Stimulated activated CD4-positive, alpha-beta T cell treated with anti-CD3 and anti-CD28 coated beads, Interleukin-12 subunit alpha, Interleukin-12 subunit beta, amount 100 ng/mL, for 4 hours (primary cell): ENCODE results near the gene SFXN5.
"Not testable (repeated sequence)": the region's sequence is repeated elsewhere in the genome, so short reads cannot be mapped to it uniquely, and the experiment has no call there.

ENCODE experiments used
- DNase-seq: peaks from one replicate; pipeline ENCODE4 v3.0.0-alpha.2; 2020

SFXN5 gene

GRCh38 chr2:73076701-73077423 is 5.3 kb upstream of the SFXN5 start:
- no peak for DNase-seq

DNA sequence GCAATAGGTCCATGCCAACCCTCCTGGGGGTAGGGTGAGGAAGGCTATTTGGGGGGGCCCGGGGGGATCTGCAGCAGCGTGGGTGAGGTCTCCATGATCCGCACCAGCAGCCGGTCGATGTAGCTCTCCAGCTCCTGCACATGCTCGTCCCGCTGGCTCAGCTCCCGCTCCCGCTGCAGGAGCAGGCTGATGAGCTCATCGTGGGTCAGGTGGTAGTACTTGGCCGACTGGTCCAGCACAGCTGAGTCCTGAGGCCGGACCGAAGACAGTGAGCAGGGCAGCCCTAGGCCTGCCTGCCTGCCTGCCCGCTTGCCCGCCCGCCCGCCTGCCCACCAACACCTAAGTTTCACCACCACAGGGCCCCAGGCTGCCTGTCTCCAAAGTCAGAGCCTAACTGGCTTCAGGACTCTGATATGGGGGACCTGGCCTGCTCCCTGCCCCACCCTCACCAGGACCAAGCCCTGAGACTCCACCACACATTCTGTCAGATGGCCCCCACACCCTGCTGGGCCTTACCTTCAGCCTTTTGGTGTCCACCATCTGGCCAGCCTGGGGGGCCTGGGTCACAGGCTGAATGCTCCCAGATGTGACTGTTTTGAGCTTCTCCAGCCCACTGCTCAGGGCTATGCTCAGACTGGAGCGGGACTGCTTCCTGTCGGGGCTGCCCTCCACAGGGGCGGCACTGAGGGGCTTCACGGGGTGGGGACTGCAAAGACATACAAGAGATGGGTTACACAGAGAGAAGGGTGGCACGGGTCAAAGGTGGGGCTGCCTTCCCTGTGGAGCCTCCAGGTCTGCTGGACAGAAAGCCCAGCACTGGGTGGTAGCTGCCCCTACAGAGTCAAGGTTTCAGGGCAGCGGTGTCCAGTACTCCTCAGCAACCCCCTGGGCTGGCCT is 4.2 kb upstream of the SFXN5 start:
- DNase-seq, result no peak

- no peak for DNase-seq
Observed at GRCh38 chr2:73074110-73075069, 2.9 kb upstream of the SFXN5 start.

GRCh38 chr2:73072416-73072815 is 904 bp upstream of the SFXN5 start:
- no peak for DNase-seq

GRCh38 chr2:73072129-73072395 is 550 bp upstream of the SFXN5 start:
- no peak for DNase-seq

DNA sequence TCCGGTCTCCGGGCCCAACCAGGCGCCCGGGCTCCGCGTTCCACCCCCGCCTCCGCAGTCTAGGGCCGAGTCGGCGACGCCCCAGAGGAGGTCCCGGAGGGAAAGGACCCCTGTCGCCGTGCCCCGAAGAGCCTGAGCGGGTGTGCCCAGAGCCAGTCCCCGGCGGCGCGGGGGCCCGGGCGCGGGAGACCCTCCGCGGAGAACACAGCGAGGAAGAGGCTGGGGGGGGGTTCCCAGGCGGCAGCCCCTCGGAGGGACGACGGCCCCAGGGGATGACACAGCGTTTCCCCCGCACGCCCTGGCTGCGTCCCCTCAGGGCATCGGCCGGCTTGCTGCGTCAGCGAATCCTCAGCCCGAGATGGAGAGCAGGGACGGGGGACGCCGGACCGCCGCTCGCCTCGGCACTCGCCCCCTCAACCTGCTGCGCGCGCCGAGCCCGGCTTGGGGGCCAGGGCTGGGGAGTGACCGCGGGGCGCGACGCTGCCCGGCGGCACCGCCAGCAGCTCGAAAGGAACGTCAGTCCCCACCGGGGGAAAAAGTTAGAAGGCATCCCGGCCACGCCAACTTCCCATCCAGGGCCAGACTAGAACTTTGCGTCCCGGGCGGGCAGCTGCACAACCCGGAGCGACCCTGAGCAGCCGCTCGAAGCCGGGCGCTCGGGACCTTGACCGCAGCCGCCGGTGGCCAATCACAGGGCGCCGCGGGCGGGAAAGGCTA is 711 bp downstream of the SFXN5 start:
- peak; percentile 45 for DNase-seq

DNA sequence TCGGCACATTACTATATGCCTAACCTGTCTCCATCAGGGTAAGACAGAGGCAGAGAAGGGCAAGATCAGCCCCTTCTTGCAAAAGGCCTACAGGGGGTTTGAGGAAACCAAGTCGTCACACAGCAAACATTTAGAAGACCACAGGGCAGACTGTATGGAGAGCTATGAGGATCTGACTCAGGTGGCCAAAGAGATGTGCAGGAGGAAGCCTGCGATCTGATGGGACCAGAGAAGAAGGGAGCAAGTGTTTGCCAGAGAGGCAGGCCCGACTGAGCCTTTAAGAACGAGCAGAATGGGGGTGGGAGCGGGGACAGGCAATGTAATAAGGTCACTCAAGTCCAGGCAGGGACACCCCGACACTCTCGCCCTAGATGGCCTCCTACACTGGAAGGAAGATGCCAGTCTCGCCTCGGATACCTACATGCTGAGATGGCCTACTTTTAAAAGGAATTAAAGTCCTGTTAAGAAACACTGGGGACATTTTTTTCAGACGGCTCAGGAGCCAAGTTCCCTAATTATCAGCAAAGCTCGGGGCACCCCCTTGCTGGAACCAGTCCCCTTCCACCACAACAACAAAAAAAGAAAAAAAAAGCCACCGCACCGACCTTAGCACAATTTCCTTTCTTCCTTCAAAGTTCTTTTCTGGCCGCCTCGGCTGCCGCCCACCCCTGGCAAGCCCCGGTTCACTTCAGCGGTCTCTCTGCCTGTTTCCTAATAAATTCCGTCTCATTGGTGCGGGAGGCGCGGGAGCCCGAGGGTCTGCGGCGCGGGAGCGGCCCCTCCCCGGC is 1.5 kb downstream of the SFXN5 start:
- DNase-seq, result no peak

GRCh38 chr2:73069041-73069854 is 2.3 kb downstream of the SFXN5 start:
- no peak for DNase-seq

GRCh38 chr2:73068147-73068546 is 3.4 kb downstream of the SFXN5 start:
- DNase-seq, result no peak

- DNase-seq, result no peak
Observed at GRCh38 chr2:73067043-73067442, 4.5 kb downstream of the SFXN5 start.

DNA sequence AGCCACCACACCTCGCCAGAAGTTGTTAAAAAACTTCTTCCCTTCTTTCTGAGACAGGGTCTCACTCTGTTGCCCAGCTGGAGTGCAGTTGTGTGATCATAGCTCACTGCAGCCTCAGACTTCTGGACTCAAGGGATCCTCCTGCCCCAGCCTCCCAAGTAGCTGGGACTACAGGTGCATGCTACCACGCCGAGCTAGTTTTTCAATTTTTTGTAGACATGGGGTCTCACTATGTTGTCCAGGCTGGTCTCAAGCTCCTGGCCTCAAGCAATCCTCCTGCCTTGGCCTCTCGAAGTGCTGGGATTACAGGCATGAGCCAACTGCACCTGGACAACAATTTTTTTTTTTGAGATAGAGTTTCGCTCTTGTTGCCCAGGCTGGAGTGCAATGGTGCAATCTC is 6.4 kb downstream of the SFXN5 start:
- not testable (repeated sequence) for DNase-seq

GRCh38 chr2:73063909-73064875 is 7.3 kb downstream of the SFXN5 start:
- DNase-seq, result no peak

DNA sequence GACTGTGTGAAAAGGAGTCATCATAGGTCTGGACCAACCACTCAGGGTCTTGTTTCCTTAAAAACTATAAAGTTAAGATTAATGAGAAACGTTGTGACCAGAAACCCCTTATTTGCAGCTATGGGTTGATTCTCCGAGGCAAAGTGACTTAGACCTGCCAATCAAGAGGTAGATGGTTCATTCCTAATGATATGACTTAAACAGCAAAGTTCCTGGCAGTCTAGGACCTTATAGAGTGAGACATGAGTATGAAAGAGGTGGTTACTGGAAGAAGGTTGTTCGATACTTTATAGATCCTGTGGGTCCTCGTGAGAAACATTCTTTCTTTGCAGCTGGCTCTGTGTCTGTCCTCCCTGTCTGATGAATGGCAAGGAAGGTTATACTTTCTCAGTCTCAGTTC is 8.0 kb downstream of the SFXN5 start:
- DNase-seq, result no peak

DNA sequence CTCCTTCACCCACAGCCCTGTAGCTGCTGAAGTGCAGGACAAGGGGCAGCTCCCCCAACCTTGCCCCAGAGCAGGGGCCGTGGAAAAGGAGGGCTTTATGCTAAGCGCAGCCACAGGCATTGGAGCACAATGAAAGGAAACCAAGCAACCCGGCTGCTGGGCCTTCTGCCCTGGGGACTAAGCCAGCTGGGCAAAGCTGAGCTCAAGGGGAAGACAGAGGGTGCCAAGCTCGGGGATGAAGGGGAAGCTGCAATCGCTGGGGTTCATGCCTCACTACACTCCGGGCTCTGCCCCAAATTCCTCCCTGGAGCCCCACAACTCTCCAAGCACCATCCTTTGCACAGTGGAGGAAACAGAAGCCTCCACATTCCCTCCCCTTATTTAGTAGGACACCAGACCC is 12.4 kb downstream of the SFXN5 start:
- no peak for DNase-seq

DNA sequence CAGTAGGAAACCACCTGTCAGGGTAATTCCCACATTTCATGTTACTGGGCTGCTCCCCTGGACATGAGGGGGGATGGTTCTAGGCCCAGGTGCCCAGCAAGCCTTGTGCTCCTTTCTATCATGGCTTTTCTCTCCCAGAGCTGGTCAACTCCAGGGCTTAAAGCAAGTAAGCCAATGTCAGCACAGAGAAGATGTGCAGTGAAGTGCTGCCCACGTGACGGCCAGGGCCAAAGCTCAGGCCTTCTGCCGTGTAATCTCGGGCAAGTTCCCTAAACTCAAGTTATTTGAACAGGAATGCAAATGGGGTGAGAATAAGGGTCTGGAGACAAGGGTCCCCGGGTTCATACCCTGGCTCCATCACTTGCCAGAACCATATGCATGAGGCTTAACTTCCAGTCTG is 16.5 kb downstream of the SFXN5 start:
- DNase-seq, result no peak

GRCh38 chr2:73053316-73054114 is 18.0 kb downstream of the SFXN5 start:
- no peak for DNase-seq

DNA sequence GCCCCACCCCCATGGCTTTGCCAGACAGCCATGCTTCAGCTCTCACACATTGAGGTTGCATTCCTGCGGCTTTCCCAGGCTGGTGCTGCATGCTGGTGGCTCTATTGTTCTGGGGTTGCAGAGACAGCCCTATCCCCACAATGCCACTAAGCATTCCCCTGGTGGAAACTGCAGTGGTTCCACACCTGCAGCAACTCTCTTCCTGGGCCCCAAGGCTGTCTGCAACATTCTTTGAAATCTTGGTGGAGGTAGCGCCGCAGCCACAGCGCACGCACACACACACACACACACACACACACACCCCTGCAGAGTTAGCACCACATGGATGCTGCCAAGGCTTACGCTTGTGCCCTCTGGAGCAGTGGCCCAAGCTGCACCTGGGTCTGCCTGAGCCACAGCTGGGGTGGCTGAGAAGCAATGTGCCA is 21.4 kb downstream of the SFXN5 start:
- DNase-seq, result no peak

GRCh38 chr2:73043929-73044832 is 27.3 kb downstream of the SFXN5 start:
- DNase-seq, result no peak
